Transverse colon (tissue), 4 donors: ENCODE data around the gene COA6. TPM values are rescaled to one million over a fixed set of nuclear protein-coding genes. Genes with fewer than 3 reads are reported as not detected.

ENCODE experiments used
- DNase-seq: peaks from one replicate; pipeline ENCODE4 v3.0.0-alpha.2; 2019
- H3K27ac ChIP-seq, 4 donors: fragments of 200-600 bp; sonication (generic); 2 replicates each; pipeline ENCODE4 v1.5.1; 2016 to 2018; ENCODE audit warnings: inconsistent platforms in 4 of 4
- H3K27me3 ChIP-seq: fragments of 200-600 bp; sonication (generic); 2 replicates; pipeline ENCODE4 v1.5.1; 2017; ENCODE audit warnings: inconsistent platforms
- H3K36me3 ChIP-seq, 4 donors: fragments of 200-600 bp; sonication (generic); 2 replicates each; pipeline ENCODE4 v1.5.1; 2017 to 2019; ENCODE audit warnings: inconsistent platforms in 4 of 4
- H3K4me1 ChIP-seq, 4 donors: fragments of 200-600 bp; sonication (generic); 2 replicates each; pipeline ENCODE4 v1.5.1; 2017 to 2020; ENCODE audit warnings: inconsistent platforms in 4 of 4
- H3K4me3 ChIP-seq, 4 donors: fragments of 200-600 bp; sonication (generic); 1 replicate in 1 of 4; 2 replicates in 3 of 4; pipeline versions ENCODE4 v1.5.1 to v1.6.1; 2017 to 2019; ENCODE audit warnings: inconsistent platforms in 4 of 4
- H3K9me3 ChIP-seq, 2 donors: fragments of 200-600 bp; sonication (generic); 2 replicates each; pipeline ENCODE4 v1.5.1; 2017 to 2019; ENCODE audit warnings: inconsistent platforms in 2 of 2
- CTCF ChIP-seq, 5 experiments: fragments of 200-600 bp in 3 of 5; fragments of 450-650 bp in 2 of 5; sonication (generic) in 3 of 5; IDR thresholded peaks; 1 replicate in 2 of 5; 2 replicates in 3 of 5; pipeline ENCODE4 v1.5.1; 2016 to 2017; ENCODE audit warnings: antibody characterized with exemption in 5 of 5, inconsistent platforms in 3 of 5, mild to moderate bottlenecking in 2 of 5, moderate library complexity in 1 of 5
- EP300 ChIP-seq: sonication (generic); formaldehyde crosslinking; IDR thresholded peaks from one replicate; pipeline ENCODE4 v1.6.1; 2017; ENCODE audit warnings: antibody characterized with exemption, low read depth
- POLR2A ChIP-seq: fragments of 450-650 bp; IDR thresholded peaks from one replicate; pipeline ENCODE4 v1.6.1; 2016; ENCODE audit warnings: antibody characterized with exemption, mild to moderate bottlenecking, moderate library complexity
- POLR2AphosphoS5 ChIP-seq, 3 donors: sonication (generic); formaldehyde crosslinking; IDR thresholded peaks; one replicate each; pipeline ENCODE4 v1.6.1; 2016; ENCODE audit warnings: antibody characterized with exemption in 3 of 3
- WGBS, 2 donors: methylation state at CpG; one replicate each; pipeline ENCODE4 v1.1.5; 2018; ENCODE audit warnings: low coverage in 1 of 2; 5-methylcytosine and 5-hydroxymethylcytosine counted together
- in situ Hi-C, 4 donors: fragments of 200-750 bp; cut with MboI; loops; one replicate each; pipeline versions ENCODE4 v1.15.0 to v1.15.1; 2017; ENCODE audit warnings: low sequenced_read_pairs in 3 of 4, low pct_ligation_motif_present in 1 of 4, low pct_unique_long_range_greater_than_20kb in 1 of 4
- intact Hi-C: fragments of 100-400 bp; cut with DNase I; formaldehyde crosslinking; loops from one replicate; pipeline ENCODE4 v1.15.1; 2023; ENCODE audit warnings: low total_unique reads
- total RNA-seq, 4 donors: library from RNA; depleted of rRNA; stranded (reverse); fragments of >200 nt; gene quantifications; one replicate each; pipeline ENCODE4 v1.1.0, GENCODE V29; 2016

Gene COA6
- total RNA-seq, 4 donors from 2014 or later = 13.7 to 21.6 (median 15.7) TPM; not detected in 1

- intact Hi-C loops (no loop called here), in situ Hi-C loops (no loop called here)
- Histone ChIP-seq H3K4me3 (peak overlapping the region in 2 of 4 donors; percentile 11 to 32), H3K27me3 (peaks cover 35% of the 10 kb centered on the region), H3K36me3 (no peaks in the 10 kb centered on the region), H3K27ac (no peak overlapping the region), H3K9me3 (no peaks in the 10 kb centered on the region), H3K4me1 (peaks cover 0 to 6% (median 0%) of the 10 kb centered on the region in 4 donors)
- 31 to 54% methylated on average over 6 to 20 of the region's 20 CpGs for WGBS, 2 donors
- peak; percentile 55 for DNase-seq
- TF ChIP-seq EP300 (no peak), CTCF (IDR thresholded peaks at IDR 0.05) (peak; percentile 56 to 77 (median 76)), POLR2AphosphoS5 (IDR thresholded peaks at IDR 0.05) (no peak)
Observed at GRCh38 chr1:234326497-234327366, 46.5 kb upstream of the COA6 start.

- Histone ChIP-seq H3K4me1 (peaks cover 0 to 6% (median 0%) of the 10 kb centered on the region in 4 donors), H3K9me3 (no peaks in the 10 kb centered on the region), H3K27me3 (peaks cover 35% of the 10 kb centered on the region), H3K4me3 (no peak overlapping the region), H3K36me3 (no peaks in the 10 kb centered on the region), H3K27ac (no peak overlapping the region)
- 83 to 90% methylated on average over 2 to 9 of the region's 9 CpGs for WGBS, 2 donors
- in situ Hi-C loops (no loop called here), intact Hi-C loops (no loop called here)
- TF ChIP-seq POLR2A (no peak), CTCF (IDR thresholded peaks at IDR 0.05) (no peak), EP300 (no peak), POLR2AphosphoS5 (IDR thresholded peaks at IDR 0.05) (no peak)
- no peak for DNase-seq
Observed at GRCh38 chr1:234327577-234328164, 45.6 kb upstream of the COA6 start.

- intact Hi-C loops (no loop called here), in situ Hi-C loops (no loop called here)
- H3K4me3 ChIP-seq = no peak overlapping the region
- H3K27me3 ChIP-seq = peaks cover 17% of the 10 kb centered on the region
- no peaks in the 10 kb centered on the region for H3K9me3 ChIP-seq
- WGBS, 2 donors = 89 to 100% methylated on average over 1 to 4 of the region's 4 CpGs
- H3K36me3 ChIP-seq = no peaks in the 10 kb centered on the region
- H3K4me1 ChIP-seq = peaks cover 0 to 6% (median 0%) of the 10 kb centered on the region in 4 donors
- TF ChIP-seq CTCF (IDR thresholded peaks at IDR 0.05) (no peak), EP300 (no peak), POLR2AphosphoS5 (IDR thresholded peaks at IDR 0.05) (no peak)
- H3K27ac ChIP-seq = no peak overlapping the region
- no peak for DNase-seq
Observed at GRCh38 chr1:234330843-234331215, 42.4 kb upstream of the COA6 start.

GRCh38 chr1:234331507-234331906 lies 41.7 kb upstream of the COA6 start:
- Histone ChIP-seq H3K9me3 (peaks cover 2 to 5% of the 10 kb centered on the region in 2 donors), H3K27me3 (peaks cover 11% of the 10 kb centered on the region), H3K27ac (no peak overlapping the region), H3K36me3 (no peaks in the 10 kb centered on the region), H3K4me3 (no peak overlapping the region), H3K4me1 (peaks cover 0 to 5% (median 0%) of the 10 kb centered on the region in 4 donors)
- no peak for TF ChIP-seq POLR2A
- TF ChIP-seq CTCF (IDR thresholded peaks at IDR 0.05) = no peak
- no peak for TF ChIP-seq POLR2AphosphoS5 (IDR thresholded peaks at IDR 0.05)
- no peak for TF ChIP-seq EP300
- in situ Hi-C loops (no loop called here), intact Hi-C loops (no loop called here)
- no peak for DNase-seq
- WGBS, 2 donors = 62 to 74% methylated on average over 2 of the region's 2 CpGs
